GM18870 (cell line): ENCODE measurements around the gene EXOC6B.

Source experiments
- ATAC-seq: cut with Tn5 transposase; IDR thresholded peaks from one replicate; pipeline ENCODE4 v1.9.1; 2021; ENCODE audit warnings: moderate library complexity; ENCODE audit not compliant: unreplicated experiment

EXOC6B gene

GRCh38 chr2:72744049-72744448, 81.8 kb downstream of the EXOC6B start:
- ATAC-seq, result no peak

DNA sequence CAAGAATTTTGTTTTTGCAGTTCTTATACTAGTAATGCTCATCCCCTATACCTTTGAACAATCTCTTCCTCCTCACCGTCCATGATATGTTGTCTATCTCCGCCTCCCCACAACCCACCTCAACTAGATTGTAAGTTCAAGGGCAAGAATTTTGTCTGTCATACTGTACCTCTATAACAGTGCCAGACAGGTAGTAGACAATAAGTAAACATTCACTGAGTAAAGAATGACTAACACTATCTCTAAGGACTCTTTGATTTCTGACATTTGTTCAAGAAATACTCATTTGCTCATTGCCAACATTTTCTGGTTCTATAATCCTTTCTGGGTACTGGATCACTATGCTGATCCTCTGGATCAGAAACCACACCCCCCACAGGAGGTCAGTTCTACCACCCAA, 82.4 kb downstream of the EXOC6B start:
- no peak for ATAC-seq

DNA sequence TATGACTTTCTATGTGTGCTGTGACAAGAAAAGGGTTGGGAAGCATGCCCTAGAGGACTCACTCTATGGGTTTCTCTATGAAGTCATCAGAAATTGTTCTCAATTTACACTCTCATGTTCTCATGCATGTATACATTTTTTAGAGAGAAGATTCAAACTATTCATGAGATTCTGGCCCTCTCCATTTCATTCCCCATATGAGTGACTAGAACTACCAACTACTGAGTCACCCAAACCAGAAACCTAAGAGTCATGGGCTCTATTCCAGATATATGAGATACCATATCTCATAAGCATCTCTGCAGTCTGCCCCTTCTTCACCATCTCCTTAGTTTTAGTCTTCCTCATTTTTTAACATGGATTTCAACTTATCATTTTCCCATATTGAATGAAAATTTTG, 87.7 kb downstream of the EXOC6B start:
- ATAC-seq, result no peak

- no peak for ATAC-seq
Observed at GRCh38 chr2:72734432-72734831, 91.4 kb downstream of the EXOC6B start.

DNA sequence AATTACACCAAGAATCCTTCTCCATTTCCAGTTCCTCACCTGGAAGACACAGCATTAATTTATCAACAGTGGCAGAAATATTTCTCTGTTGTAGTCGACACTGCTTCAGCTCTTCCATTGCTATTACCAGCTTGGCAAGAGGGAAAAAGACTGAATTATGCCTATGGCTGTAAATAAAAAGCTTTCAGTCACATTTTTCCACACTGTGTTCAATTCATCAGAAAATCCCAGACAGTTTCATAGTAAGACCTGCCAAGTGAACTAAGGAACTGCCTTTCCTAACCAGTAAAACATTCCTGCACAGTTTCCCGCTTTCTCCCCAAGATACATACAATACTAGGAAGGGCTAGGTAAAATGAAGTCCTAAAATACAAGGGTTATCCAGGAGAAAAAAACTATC, 94.7 kb downstream of the EXOC6B start:
- no peak for ATAC-seq

DNA sequence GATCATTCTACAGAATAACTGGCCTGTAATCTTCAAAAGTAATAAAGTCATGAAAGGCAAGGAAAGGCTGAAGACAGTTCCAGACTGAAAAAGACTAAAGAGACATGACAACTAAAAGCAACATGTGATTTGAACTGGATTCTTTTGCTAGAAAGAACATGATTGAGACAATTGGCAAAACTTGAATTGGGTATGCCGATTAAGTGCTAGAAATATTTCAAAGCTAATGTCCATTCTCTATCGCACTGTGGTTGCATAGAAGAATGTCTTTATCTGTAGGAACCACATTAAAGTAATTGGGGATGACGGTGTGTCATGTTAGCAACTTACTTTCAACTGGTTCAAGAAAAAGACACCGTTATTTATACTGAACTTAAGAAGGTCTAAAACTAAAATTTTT, 98.5 kb downstream of the EXOC6B start:
- no peak for ATAC-seq

DNA sequence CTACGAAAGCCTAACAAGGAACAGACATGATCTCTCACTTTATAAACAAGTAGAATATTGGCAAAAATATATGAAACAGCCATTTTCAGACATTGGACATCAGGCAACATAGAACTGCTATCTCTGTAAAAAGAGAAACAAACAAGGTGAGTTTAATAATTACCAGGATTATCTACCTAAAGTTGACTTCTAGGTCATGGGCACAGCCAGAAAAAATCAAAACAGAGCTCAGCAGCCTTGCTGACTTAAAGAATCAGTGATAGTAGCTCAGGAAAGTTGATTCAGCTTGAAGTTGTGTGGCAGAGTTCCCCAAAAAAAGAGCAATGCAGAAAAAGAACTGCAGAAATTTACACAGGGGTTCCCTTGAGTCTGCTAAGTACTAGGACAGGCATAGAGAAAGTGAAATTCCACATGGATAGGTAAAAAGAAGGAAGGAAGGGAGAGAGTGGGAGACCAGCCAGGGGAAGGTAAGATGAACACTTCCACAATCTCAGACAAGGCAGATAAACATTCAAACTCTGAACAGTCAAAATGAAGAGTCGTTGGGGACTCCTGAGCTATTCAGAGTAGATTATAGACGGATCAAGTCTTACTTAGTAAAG, 102.0 kb downstream of the EXOC6B start:
- ATAC-seq, result no peak

- no peak for ATAC-seq
Observed at GRCh38 chr2:72722492-72723070, 103.3 kb downstream of the EXOC6B start.

DNA sequence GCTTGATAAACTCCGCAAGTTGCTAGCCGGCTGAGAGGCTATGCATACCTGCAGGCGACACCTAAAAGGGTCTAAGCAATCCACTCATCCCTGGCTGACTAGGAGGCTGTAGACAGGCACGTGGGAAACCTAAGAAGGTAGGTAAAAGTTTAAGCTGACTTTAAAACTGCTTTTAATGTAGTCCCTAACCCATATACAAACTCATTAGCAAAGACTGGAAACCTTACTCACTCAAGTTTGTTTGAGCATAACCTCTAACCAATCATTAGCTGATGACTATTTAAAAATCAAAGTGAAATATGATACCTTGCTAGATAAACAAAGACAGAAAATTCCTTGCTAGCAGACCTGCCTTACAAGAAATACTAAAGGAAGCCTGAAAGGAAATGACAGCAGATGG, 106.4 kb downstream of the EXOC6B start:
- no peak for ATAC-seq

GRCh38 chr2:72718876-72719275, 107.0 kb downstream of the EXOC6B start:
- no peak for ATAC-seq

GRCh38 chr2:72716601-72717000, 109.2 kb downstream of the EXOC6B start:
- no peak for ATAC-seq

DNA sequence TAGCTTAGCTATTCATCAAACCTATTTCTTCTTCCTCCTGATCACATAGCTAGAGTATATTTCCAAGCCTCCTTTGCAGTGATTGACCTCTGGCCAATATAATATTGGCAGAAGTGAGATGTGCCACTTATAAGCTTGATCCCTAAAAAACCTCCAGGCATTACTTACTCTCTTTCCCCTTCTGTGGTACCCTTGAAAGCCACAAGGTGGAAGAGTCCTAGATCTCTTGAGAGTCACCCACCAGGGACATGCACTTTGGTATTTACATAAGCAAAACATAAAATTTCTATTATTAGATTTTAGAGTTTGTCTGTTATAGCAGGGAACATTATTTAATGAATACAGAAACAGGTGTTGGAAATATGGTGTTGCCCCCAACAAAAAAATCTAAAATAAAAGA, 112.0 kb downstream of the EXOC6B start:
- ATAC-seq, result no peak

DNA sequence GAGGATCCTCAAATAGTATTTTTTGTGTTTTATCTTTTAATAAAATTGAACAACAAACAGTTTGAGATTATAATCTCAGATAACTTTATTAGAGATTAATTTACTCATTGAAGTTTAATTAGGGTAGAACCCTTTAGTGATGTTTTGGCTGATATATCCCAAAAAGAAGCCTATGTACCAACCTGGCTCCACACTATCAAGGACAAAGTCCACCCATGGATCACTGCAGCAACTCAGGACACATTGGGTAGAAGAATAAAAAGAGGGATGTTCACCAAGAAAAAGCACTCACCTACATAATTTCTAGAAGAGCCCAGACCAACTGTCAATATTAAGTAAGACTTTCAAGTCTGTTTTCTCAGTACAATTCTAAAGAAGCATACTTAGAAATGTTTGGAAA, 112.9 kb downstream of the EXOC6B start:
- ATAC-seq, result no peak

DNA sequence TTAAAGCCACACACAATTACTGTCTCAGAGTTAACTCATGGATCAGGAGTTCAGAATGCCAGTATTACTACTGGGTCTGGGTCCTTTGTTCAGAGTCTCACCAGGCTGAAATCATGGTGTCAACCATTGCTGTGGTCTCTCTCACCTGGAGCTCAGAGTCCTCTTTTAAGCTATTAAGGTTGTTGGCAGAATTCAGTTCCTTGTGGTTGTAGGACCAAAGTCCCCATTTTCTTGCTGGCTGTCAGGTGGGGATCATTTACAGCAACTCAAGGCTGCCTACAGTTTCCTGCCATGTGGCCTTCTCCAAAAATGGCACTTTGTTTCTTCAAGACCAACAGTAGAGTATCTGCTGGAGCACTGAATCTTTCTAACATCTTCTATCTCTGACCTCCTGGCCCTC, 113.5 kb downstream of the EXOC6B start:
- no peak for ATAC-seq

- no peak for ATAC-seq
Observed at GRCh38 chr2:72710418-72711152, 115.2 kb downstream of the EXOC6B start.

DNA sequence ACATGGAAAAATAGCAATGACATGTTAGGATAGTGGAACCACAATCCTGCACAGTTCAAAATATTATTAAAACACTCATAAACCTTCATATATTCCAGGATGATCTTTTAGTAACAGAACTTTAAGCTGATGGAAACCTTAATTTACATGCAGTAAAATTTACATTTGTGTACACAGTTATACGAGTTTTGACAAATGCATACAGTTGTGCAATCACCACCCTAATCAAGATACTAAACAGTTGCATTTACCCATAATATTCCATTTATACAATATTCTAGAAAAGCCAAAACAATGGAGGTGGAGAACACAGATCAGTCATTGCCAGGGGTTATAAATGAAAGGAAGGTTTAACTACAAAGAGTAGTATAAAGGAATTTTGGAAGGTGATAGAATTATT, 117.6 kb downstream of the EXOC6B start:
- no peak for ATAC-seq

DNA sequence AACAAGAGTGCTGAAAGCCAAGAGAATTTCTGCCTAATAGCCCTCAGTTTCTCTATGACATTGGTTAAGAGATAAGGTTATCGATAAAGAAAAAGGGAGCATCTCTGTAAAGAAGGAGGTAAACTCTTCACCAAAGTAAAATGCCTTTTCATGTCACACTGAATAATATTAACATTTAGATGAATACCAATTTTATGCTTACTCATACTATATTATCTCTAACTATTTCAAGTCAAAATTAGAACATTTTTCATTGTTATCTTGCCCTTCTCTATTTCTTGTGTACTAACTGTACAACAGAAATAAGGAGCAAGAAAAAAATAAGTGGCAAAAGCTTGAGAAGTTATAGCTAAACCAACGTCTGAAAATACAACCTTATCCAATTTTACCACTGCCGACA, 127.5 kb downstream of the EXOC6B start:
- no peak for ATAC-seq

DNA sequence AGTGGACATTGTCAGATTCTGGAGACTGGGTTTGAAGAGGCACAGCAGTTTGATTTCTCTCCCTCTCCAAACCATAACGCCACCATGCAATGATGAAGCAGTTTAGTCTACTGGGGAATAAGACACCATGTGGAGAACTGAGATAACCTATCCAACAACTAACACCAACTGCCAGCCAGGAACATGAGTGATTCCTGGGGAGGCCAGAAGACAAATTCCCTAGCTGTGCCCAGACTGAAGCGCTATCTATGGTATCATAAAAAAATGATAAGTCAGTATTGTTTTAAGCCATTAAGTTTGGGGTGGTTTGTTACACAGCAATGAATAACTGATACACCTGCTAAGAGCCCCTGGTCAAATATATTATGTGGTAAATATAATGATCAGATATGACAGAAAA, 129.3 kb downstream of the EXOC6B start:
- ATAC-seq, result no peak

- no peak for ATAC-seq
Observed at GRCh38 chr2:72695676-72696075, 130.2 kb downstream of the EXOC6B start.

- ATAC-seq, result no peak
Observed at GRCh38 chr2:72694715-72695496, 130.9 kb downstream of the EXOC6B start.

- ATAC-seq, result no peak
Observed at GRCh38 chr2:72689579-72690195, 136.1 kb downstream of the EXOC6B start.
